ENCODE results near the gene THBS4.

DNA sequence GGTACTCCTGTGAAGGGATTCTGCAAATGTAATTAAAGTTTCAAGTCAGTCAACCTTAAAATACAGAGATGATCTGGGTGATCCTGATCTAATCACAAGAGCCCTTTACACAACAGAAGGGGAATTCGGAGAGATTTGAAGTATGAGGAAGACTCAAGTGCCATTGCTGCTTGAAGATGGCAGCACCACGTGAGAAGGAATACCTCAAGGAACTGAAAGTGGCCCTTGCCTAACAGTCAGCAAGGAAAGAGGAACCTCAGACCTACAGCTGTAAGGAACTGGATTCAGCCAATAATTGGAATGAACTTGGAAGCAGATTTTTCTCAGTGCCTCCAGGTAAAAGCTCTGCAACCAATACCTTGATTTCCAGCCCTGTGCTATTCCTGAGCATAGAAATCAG, 87.4 kb downstream of the THBS4 start:
- TF ChIP-seq EZH2 (optimal IDR thresholded peaks at IDR 0.05; ENCODE audit: low read depth, low read length) = no peak
- TF ChIP-seq, protein P1, sequence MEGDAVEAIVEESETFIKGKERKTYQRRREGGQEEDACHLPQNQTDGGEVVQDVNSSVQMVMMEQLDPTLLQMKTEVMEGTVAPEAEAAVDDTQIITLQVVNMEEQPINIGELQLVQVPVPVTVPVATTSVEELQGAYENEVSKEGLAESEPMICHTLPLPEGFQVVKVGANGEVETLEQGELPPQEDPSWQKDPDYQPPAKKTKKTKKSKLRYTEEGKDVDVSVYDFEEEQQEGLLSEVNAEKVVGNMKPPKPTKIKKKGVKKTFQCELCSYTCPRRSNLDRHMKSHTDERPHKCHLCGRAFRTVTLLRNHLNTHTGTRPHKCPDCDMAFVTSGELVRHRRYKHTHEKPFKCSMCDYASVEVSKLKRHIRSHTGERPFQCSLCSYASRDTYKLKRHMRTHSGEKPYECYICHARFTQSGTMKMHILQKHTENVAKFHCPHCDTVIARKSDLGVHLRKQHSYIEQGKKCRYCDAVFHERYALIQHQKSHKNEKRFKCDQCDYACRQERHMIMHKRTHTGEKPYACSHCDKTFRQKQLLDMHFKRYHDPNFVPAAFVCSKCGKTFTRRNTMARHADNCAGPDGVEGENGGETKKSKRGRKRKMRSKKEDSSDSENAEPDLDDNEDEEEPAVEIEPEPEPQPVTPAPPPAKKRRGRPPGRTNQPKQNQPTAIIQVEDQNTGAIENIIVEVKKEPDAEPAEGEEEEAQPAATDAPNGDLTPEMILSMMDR (IDR thresholded peaks at IDR 0.05; ENCODE audit: low read length) = no peak
